SK-N-SH (cell line): ENCODE measurements around the gene RNF169. TPM values are rescaled to one million over a fixed set of nuclear protein-coding genes. Genes with fewer than 3 reads are reported as not detected.

Experiments used
- CTCF ChIA-PET: fragments of 300-600, 350-600 bp; formaldehyde crosslinking; extraction: SDS; loops from one replicate; lab custom pipeline; 2021; lab: Yijun Ruan, JAX
- POLR2A ChIA-PET: fragments of 350-600 bp; sonication (Branson Sonifier 250); formaldehyde crosslinking; extraction: SDS; loops from one replicate; lab custom pipeline; 2020; ENCODE audit warnings: antibody characterized with exemption, inconsistent platforms; lab: Yijun Ruan, JAX
- DNase-seq: peaks from one replicate; pipeline ENCODE4 v3.0.0; 2012
- H2AFZ ChIP-seq: fragments of 200-600 bp; sonication (generic); 2 replicates; pipeline ENCODE4 v1.8.1; 2016; ENCODE audit warnings: antibody characterized with exemption, mild to moderate bottlenecking, low read depth
- H3F3A ChIP-seq: fragments of 200-600 bp; sonication (generic); replicated peaks from 2 replicates; pipeline ENCODE3; 2016; ENCODE audit warnings: antibody characterized with exemption, mild to moderate bottlenecking; ENCODE audit not compliant: insufficient read depth
- H3K27ac ChIP-seq, 2 experiments: fragments of 200-500 bp in 1 of 2; fragments of 200-600 bp in 1 of 2; sonication (Bioruptor generic) in 1 of 2; sonication (generic), shearing (Covaris generic) in 1 of 2; 2 replicates each; pipeline versions ENCODE4 v1.5.1 to v1.6.1; 2014 to 2016; ENCODE audit warnings: low read depth in 2 of 2, inconsistent platforms in 1 of 2, low read length in 1 of 2, mild to moderate bottlenecking in 1 of 2, mixed read lengths in 1 of 2
- H3K27me3 ChIP-seq: fragments of 200-600 bp; sonication (generic), shearing (Covaris generic); 2 replicates; pipeline ENCODE4 v1.6.1; 2016; ENCODE audit warnings: mixed run types; ENCODE audit not compliant: insufficient read depth
- H3K36me3 ChIP-seq, 2 experiments: fragments of 200-500 bp in 1 of 2; fragments of 200-600 bp in 1 of 2; sonication (Bioruptor generic) in 1 of 2; sonication (generic) in 1 of 2; replicated peaks in 1 of 2; 2 replicates each; pipeline versions ENCODE3 to v1.5.1; 2014 to 2016; ENCODE audit warnings: low read length in 1 of 2, mild to moderate bottlenecking in 1 of 2; ENCODE audit not compliant: insufficient read depth in 2 of 2, control insufficient read depth in 1 of 2
- H3K4me1 ChIP-seq, 2 experiments: fragments of 200-500 bp in 1 of 2; fragments of 200-600 bp in 1 of 2; sonication (Bioruptor generic) in 1 of 2; sonication (generic), shearing (Covaris generic) in 1 of 2; 2 replicates each; pipeline versions ENCODE4 v1.5.1 to v1.6.1; 2014 to 2016; ENCODE audit warnings: low read depth in 1 of 2, low read length in 1 of 2, mixed run types in 1 of 2; ENCODE audit not compliant: insufficient read depth in 2 of 2, control insufficient read depth in 1 of 2
- H3K4me2 ChIP-seq: fragments of 200-600 bp; sonication (generic), shearing (Covaris generic); 2 replicates; pipeline ENCODE4 v1.6.1; 2017; ENCODE audit warnings: mixed run types
- H3K4me3 ChIP-seq, 2 experiments: fragments of 200-500 bp in 1 of 2; fragments of 200-600 bp in 1 of 2; sonication (Bioruptor generic) in 1 of 2; sonication (generic), shearing (Covaris generic) in 1 of 2; 2 replicates each; pipeline versions ENCODE4 v1.5.1 to v1.8.1; 2014 to 2016; ENCODE audit warnings: low read depth in 2 of 2, inconsistent platforms in 1 of 2, low read length in 1 of 2, mild to moderate bottlenecking in 1 of 2, mixed read lengths in 1 of 2, moderate library complexity in 1 of 2
- H3K79me2 ChIP-seq: fragments of 200-600 bp; sonication (generic); 2 replicates; pipeline ENCODE4 v1.8.1; 2017; ENCODE audit warnings: mild to moderate bottlenecking; ENCODE audit not compliant: insufficient read depth
- H3K9ac ChIP-seq: fragments of 200-600 bp; sonication (generic); 2 replicates; pipeline ENCODE4 v1.6.1; 2017; ENCODE audit warnings: mixed run types
- H3K9me2 ChIP-seq: fragments of 200-600 bp; sonication (generic); 2 replicates; pipeline ENCODE4 v1.6.1; 2017; ENCODE audit warnings: mixed run types
- H3K9me3 ChIP-seq: fragments of 200-600 bp; sonication (generic); 2 replicates; pipeline ENCODE4 v1.6.1; 2017; ENCODE audit warnings: mixed run types, mild to moderate bottlenecking, moderate library complexity
- H4K20me1 ChIP-seq: fragments of 200-600 bp; sonication (generic); 2 replicates; pipeline ENCODE4 v1.6.1; 2017; ENCODE audit warnings: mild to moderate bottlenecking, mixed run types; ENCODE audit not compliant: insufficient read depth
- CHD2 ChIP-seq: fragments of 150-350 bp; IDR thresholded peaks from 2 replicates; pipeline ENCODE4 v1.6.1; 2018; ENCODE audit warnings: low read length; ENCODE audit not compliant: partially characterized antibody
- EZH2phosphoT487 ChIP-seq: fragments of 200-600 bp; sonication (generic); IDR thresholded peaks from 2 replicates; pipeline ENCODE4 v1.6.1; 2017; ENCODE audit warnings: low read depth, mixed run types, mild to moderate bottlenecking, antibody characterized with exemption, moderate library complexity, borderline replicate concordance
- FOXM1 ChIP-seq: IDR thresholded peaks from 2 replicates; pipeline ENCODE4 v1.4.0; 2012; ENCODE audit warnings: low read depth, mild to moderate bottlenecking
- JUND ChIP-seq: IDR thresholded peaks from 2 replicates; pipeline ENCODE4 v1.4.0; 2012
- NFIC ChIP-seq: IDR thresholded peaks from 2 replicates; pipeline ENCODE4 v1.4.0; 2012; ENCODE audit warnings: borderline replicate concordance
- POLR2AphosphoS5 ChIP-seq: IDR thresholded peaks from 2 replicates; pipeline ENCODE4 v1.6.1; 2012; ENCODE audit warnings: low read depth, low read length
- RAD21 ChIP-seq: IDR thresholded peaks from 2 replicates; pipeline ENCODE4 v1.6.1; 2012; ENCODE audit warnings: mild to moderate bottlenecking, low read length
- RCOR1 ChIP-seq: fragments of 150-350 bp; IDR thresholded peaks from 2 replicates; pipeline ENCODE4 v1.6.1; 2017; ENCODE audit warnings: antibody characterized with exemption, low read length
- RXRA ChIP-seq: IDR thresholded peaks from 2 replicates; pipeline ENCODE4 v1.4.0; 2012; ENCODE audit warnings: low read depth, mild to moderate bottlenecking, borderline replicate concordance
- SMC3 ChIP-seq: IDR thresholded peaks from 2 replicates; pipeline ENCODE4 v1.6.1; 2012; ENCODE audit warnings: low read depth, low read length, improper control_type of control experiment
- TAF1 ChIP-seq: IDR thresholded peaks from 2 replicates; pipeline ENCODE4 v1.6.1; 2012; ENCODE audit warnings: low read depth, mild to moderate bottlenecking, low read length, moderate library complexity, borderline replicate concordance
- TCF12 ChIP-seq: IDR thresholded peaks from 2 replicates; pipeline ENCODE4 v1.4.0; 2012
- WGBS: methylation state at CpG from one replicate; pipeline ENCODE4 v1.1.6; 2017; ENCODE audit warnings: low lambda C conversion rate; 5-methylcytosine and 5-hydroxymethylcytosine counted together
- polyA plus RNA-seq, 3 experiments: library from polyadenylated mRNA; depleted of rRNA; stranded (reverse); fragments of >200 nt; gene quantifications; 2 replicates each; pipeline ENCODE4 v1.2.3, GENCODE V29; 2012
- TF ChIP-seq, protein P1 (sequence below): IDR thresholded peaks from 2 replicates; pipeline ENCODE4 v1.4.0; 2012; ENCODE audit warnings: low read depth
- TF ChIP-seq, protein P2 (sequence below): IDR thresholded peaks from 2 replicates; pipeline ENCODE4 v1.6.1; 2012; ENCODE audit warnings: mild to moderate bottlenecking, low read depth, low read length, moderate library complexity
- TF ChIP-seq, protein P3 (sequence below): IDR thresholded peaks from 2 replicates; pipeline ENCODE4; 2012
- TF ChIP-seq, protein P4 (sequence below): IDR thresholded peaks from 2 replicates; pipeline ENCODE4 v1.4.0; 2012; ENCODE audit warnings: low read depth, borderline replicate concordance
- TF ChIP-seq, protein P5 (sequence below): fragments of 150-350 bp; IDR thresholded peaks from 2 replicates; pipeline ENCODE4 v1.6.1; 2017; ENCODE audit warnings: antibody characterized with exemption, low read length, low read depth, borderline replicate concordance
- TF ChIP-seq, protein P6 (sequence below): IDR thresholded peaks from 2 replicates; pipeline ENCODE4 v1.4.0; 2012; ENCODE audit warnings: low read depth, borderline replicate concordance

Gene RNF169
- polyA plus RNA-seq, 1 of the 3 experiments (the other 2 are of a cell fraction) = 2.2 TPM

DNA sequence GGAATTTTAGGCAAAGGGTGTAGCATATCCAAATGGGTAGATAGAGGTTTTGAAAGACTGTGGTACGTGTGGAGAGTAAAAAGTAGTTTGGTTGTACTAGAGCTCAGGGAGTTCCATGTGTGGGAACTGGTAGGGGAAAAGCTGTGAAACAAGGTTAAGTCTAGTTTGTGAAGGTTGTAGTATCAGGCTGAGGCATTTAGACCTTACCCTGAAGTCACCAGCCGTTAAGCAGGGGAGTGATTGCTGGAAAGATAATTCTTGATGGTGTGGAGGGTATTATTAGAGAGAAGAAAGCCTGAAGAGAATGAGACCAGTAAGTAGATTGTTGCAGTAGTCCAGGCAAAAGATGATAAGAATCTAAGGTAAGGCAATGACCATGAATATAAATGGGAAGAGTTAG lies 68.0 kb downstream of the RNF169 start:
- DNase-seq = no peak
- H4K20me1 ChIP-seq = no peaks in the 10 kb centered on the region
- H3K9me2 ChIP-seq = no peaks in the 10 kb centered on the region
- CTCF ChIA-PET = no interaction called here
- 98% methylated on average over 2 of the region's 2 CpGs for WGBS
- peaks cover 30 to 43% of the 10 kb centered on the region in 2 experiments for H3K36me3 ChIP-seq
- H3K9me3 ChIP-seq = no peaks in the 10 kb centered on the region
- H3K79me2 ChIP-seq = peaks cover 6% of the 10 kb centered on the region
- H3K27me3 ChIP-seq = no peaks in the 10 kb centered on the region
- no peak overlapping the region for H3K4me2 ChIP-seq
- H3K4me1 ChIP-seq = peaks cover 0 to 7% of the 10 kb centered on the region in 2 experiments; a peak in 1 of 4 replicates
- no peak overlapping the region for H3K4me3 ChIP-seq
- no peak overlapping the region for H3K9ac ChIP-seq
- POLR2A ChIA-PET = no interaction called here
- TF ChIP-seq JUND (no peak), POLR2AphosphoS5 (no peak), RAD21 (no peak), CHD2 (no peak), NFIC (no peak), RCOR1 (no peak), TCF12 (no peak), TAF1 (no peak), SMC3 (no peak), FOXM1 (no peak), RXRA (no peak), EZH2phosphoT487 (no peak)
- TF ChIP-seq, protein P1, sequence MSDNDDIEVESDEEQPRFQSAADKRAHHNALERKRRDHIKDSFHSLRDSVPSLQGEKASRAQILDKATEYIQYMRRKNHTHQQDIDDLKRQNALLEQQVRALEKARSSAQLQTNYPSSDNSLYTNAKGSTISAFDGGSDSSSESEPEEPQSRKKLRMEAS = no peak
- TF ChIP-seq, protein P2, sequence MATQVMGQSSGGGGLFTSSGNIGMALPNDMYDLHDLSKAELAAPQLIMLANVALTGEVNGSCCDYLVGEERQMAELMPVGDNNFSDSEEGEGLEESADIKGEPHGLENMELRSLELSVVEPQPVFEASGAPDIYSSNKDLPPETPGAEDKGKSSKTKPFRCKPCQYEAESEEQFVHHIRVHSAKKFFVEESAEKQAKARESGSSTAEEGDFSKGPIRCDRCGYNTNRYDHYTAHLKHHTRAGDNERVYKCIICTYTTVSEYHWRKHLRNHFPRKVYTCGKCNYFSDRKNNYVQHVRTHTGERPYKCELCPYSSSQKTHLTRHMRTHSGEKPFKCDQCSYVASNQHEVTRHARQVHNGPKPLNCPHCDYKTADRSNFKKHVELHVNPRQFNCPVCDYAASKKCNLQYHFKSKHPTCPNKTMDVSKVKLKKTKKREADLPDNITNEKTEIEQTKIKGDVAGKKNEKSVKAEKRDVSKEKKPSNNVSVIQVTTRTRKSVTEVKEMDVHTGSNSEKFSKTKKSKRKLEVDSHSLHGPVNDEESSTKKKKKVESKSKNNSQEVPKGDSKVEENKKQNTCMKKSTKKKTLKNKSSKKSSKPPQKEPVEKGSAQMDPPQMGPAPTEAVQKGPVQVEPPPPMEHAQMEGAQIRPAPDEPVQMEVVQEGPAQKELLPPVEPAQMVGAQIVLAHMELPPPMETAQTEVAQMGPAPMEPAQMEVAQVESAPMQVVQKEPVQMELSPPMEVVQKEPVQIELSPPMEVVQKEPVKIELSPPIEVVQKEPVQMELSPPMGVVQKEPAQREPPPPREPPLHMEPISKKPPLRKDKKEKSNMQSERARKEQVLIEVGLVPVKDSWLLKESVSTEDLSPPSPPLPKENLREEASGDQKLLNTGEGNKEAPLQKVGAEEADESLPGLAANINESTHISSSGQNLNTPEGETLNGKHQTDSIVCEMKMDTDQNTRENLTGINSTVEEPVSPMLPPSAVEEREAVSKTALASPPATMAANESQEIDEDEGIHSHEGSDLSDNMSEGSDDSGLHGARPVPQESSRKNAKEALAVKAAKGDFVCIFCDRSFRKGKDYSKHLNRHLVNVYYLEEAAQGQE = no peak
- TF ChIP-seq, protein P3, sequence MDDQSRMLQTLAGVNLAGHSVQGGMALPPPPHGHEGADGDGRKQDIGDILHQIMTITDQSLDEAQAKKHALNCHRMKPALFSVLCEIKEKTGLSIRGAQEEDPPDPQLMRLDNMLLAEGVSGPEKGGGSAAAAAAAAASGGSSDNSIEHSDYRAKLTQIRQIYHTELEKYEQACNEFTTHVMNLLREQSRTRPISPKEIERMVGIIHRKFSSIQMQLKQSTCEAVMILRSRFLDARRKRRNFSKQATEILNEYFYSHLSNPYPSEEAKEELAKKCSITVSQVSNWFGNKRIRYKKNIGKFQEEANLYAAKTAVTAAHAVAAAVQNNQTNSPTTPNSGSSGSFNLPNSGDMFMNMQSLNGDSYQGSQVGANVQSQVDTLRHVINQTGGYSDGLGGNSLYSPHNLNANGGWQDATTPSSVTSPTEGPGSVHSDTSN = no peak
- TF ChIP-seq, protein P4, sequence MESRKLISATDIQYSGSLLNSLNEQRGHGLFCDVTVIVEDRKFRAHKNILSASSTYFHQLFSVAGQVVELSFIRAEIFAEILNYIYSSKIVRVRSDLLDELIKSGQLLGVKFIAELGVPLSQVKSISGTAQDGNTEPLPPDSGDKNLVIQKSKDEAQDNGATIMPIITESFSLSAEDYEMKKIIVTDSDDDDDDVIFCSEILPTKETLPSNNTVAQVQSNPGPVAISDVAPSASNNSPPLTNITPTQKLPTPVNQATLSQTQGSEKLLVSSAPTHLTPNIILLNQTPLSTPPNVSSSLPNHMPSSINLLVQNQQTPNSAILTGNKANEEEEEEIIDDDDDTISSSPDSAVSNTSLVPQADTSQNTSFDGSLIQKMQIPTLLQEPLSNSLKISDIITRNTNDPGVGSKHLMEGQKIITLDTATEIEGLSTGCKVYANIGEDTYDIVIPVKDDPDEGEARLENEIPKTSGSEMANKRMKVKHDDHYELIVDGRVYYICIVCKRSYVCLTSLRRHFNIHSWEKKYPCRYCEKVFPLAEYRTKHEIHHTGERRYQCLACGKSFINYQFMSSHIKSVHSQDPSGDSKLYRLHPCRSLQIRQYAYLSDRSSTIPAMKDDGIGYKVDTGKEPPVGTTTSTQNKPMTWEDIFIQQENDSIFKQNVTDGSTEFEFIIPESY = no peak
- TF ChIP-seq, protein P5, sequence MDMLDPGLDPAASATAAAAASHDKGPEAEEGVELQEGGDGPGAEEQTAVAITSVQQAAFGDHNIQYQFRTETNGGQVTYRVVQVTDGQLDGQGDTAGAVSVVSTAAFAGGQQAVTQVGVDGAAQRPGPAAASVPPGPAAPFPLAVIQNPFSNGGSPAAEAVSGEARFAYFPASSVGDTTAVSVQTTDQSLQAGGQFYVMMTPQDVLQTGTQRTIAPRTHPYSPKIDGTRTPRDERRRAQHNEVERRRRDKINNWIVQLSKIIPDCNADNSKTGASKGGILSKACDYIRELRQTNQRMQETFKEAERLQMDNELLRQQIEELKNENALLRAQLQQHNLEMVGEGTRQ = no peak
- TF ChIP-seq, protein P6, sequence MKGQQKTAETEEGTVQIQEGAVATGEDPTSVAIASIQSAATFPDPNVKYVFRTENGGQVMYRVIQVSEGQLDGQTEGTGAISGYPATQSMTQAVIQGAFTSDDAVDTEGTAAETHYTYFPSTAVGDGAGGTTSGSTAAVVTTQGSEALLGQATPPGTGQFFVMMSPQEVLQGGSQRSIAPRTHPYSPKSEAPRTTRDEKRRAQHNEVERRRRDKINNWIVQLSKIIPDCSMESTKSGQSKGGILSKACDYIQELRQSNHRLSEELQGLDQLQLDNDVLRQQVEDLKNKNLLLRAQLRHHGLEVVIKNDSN = no peak
- H3F3A ChIP-seq = peaks cover 8% of the 10 kb centered on the region
- H3K27ac ChIP-seq = no peak overlapping the region
- H2AFZ ChIP-seq = no peak overlapping the region
